Activated naive CD8-positive, alpha-beta T cell treated with anti-CD3 and anti-CD28 coated beads, Interleukin-2, amount 50 U/mL, for 24 hours (primary cell): ENCODE results near the gene ZNF485.
"Not testable (repeated sequence)": the region's sequence is repeated elsewhere in the genome, so short reads cannot be mapped to it uniquely, and the experiment has no call there.

Experiments
- ATAC-seq: fragments of 150-1000 bp; cut with Tn5 transposase; one replicate; pipeline ENCODE4 v1.10.0; 2021
- DNase-seq: peaks from one replicate; pipeline ENCODE4 v3.0.0; 2021
- H3K27ac Mint-ChIP-seq: one replicate; pipeline ENCODE4 v1.8.0; 2021; ENCODE audit warnings: mild to moderate bottlenecking, mixed read lengths
- H3K27me3 Mint-ChIP-seq: one replicate; pipeline ENCODE4 v1.8.0; 2021; ENCODE audit warnings: mixed read lengths
- H3K36me3 Mint-ChIP-seq: one replicate; pipeline ENCODE4 v1.8.0; 2021; ENCODE audit warnings: low read depth, mixed read lengths
- H3K4me1 Mint-ChIP-seq: one replicate; pipeline ENCODE4 v1.8.0; 2021; ENCODE audit warnings: mixed read lengths
- H3K4me3 Mint-ChIP-seq: one replicate; pipeline ENCODE4 v1.8.0; 2021; ENCODE audit warnings: mild to moderate bottlenecking, moderate library complexity, mixed read lengths
- H3K9me3 Mint-ChIP-seq: one replicate; pipeline ENCODE4 v1.8.0; 2021; ENCODE audit warnings: mixed read lengths

The ZNF485 gene

GRCh38 chr10:43628956-43629355 is 22.7 kb downstream of the ZNF485 start:
- no peaks in the 10 kb centered on the region for H3K27me3 Mint-ChIP-seq
- no peak for ATAC-seq
- H3K9me3 Mint-ChIP-seq = peaks cover 18% of the 10 kb centered on the region
- H3K4me3 Mint-ChIP-seq = no peak overlapping the region
- H3K4me1 Mint-ChIP-seq = no peaks in the 10 kb centered on the region
- H3K36me3 Mint-ChIP-seq = no peaks in the 10 kb centered on the region
- H3K27ac Mint-ChIP-seq = no peak overlapping the region
- no peak for DNase-seq

- H3K4me3 Mint-ChIP-seq, H3K27me3 Mint-ChIP-seq, DNase-seq, H3K36me3 Mint-ChIP-seq, ATAC-seq, H3K4me1 Mint-ChIP-seq, H3K27ac Mint-ChIP-seq: not testable (repeated sequence)
- H3K9me3 Mint-ChIP-seq = peaks cover 69% of the 10 kb centered on the region
Observed at GRCh38 chr10:43635816-43636215, 29.6 kb downstream of the ZNF485 start.

GRCh38 chr10:43640603-43641002 is 34.4 kb downstream of the ZNF485 start:
- Mint-ChIP-seq H3K27ac (no peak overlapping the region), H3K4me3 (no peak overlapping the region), H3K4me1 (no peaks in the 10 kb centered on the region), H3K36me3 (peaks cover 37% of the 10 kb centered on the region), H3K9me3 (peaks cover 67% of the 10 kb centered on the region), H3K27me3 (no peaks in the 10 kb centered on the region)
- ATAC-seq = no peak
- no peak for DNase-seq

GRCh38 chr10:43644252-43644651 is 38.0 kb downstream of the ZNF485 start:
- H3K4me3 Mint-ChIP-seq = no peak overlapping the region
- peaks cover 12% of the 10 kb centered on the region for H3K4me1 Mint-ChIP-seq
- H3K9me3 Mint-ChIP-seq = peaks cover 53% of the 10 kb centered on the region
- DNase-seq (no peak), ATAC-seq (no peak)
- no peaks in the 10 kb centered on the region for H3K27me3 Mint-ChIP-seq
- no peak overlapping the region for H3K27ac Mint-ChIP-seq
- peaks cover 58% of the 10 kb centered on the region for H3K36me3 Mint-ChIP-seq

- no peak for ATAC-seq
- peaks cover 15% of the 10 kb centered on the region for H3K4me1 Mint-ChIP-seq
- peaks cover 45% of the 10 kb centered on the region for H3K9me3 Mint-ChIP-seq
- no peak overlapping the region for H3K27ac Mint-ChIP-seq
- no peak for DNase-seq
- H3K4me3 Mint-ChIP-seq = no peak overlapping the region
- no peaks in the 10 kb centered on the region for H3K27me3 Mint-ChIP-seq
- peaks cover 56% of the 10 kb centered on the region for H3K36me3 Mint-ChIP-seq
Observed at GRCh38 chr10:43645866-43646265, 39.6 kb downstream of the ZNF485 start.

GRCh38 chr10:43647576-43647975 is 41.3 kb downstream of the ZNF485 start:
- peak overlapping the region; percentile 82 for H3K4me3 Mint-ChIP-seq
- H3K27ac Mint-ChIP-seq = peak overlapping the region; percentile 87
- peaks cover 38% of the 10 kb centered on the region for H3K9me3 Mint-ChIP-seq
- H3K27me3 Mint-ChIP-seq = no peaks in the 10 kb centered on the region
- DNase-seq = no peak
- peaks cover 15% of the 10 kb centered on the region for H3K4me1 Mint-ChIP-seq
- ATAC-seq = no peak
- peaks cover 51% of the 10 kb centered on the region for H3K36me3 Mint-ChIP-seq

- Mint-ChIP-seq H3K4me3 (peak overlapping the region; percentile 82), H3K36me3 (peaks cover 46% of the 10 kb centered on the region), H3K9me3 (peaks cover 35% of the 10 kb centered on the region), H3K4me1 (peaks cover 15% of the 10 kb centered on the region), H3K27ac (peak overlapping the region; percentile 87), H3K27me3 (no peaks in the 10 kb centered on the region)
- no peak for ATAC-seq
- no peak for DNase-seq
Observed at GRCh38 chr10:43648095-43648397, 41.8 kb downstream of the ZNF485 start.

- H3K4me3 Mint-ChIP-seq = peak within 1 kb of the TSS; percentile 82
- H3K27me3 Mint-ChIP-seq = no peaks in the 10 kb centered on the region
- peaks cover 41% of the 10 kb centered on the region for H3K36me3 Mint-ChIP-seq
- ATAC-seq (peak; percentile 97), DNase-seq (peak; percentile 78)
- H3K27ac Mint-ChIP-seq = peak within 1 kb of the TSS; percentile 87
- H3K9me3 Mint-ChIP-seq = peaks cover 29% of the 10 kb centered on the region
- peaks cover 15% of the 10 kb centered on the region for H3K4me1 Mint-ChIP-seq
Observed at GRCh38 chr10:43648398-43649184, 42.4 kb downstream of the ZNF485 start, which contains the start of gene ZNF32. Gene ZNF32, minus strand, starts transcription at chr10:43648881. Its CDS starts 2,748 bp downstream, at chr10:43646133.

- peaks cover 15% of the 10 kb centered on the region for H3K4me1 Mint-ChIP-seq
- H3K27me3 Mint-ChIP-seq = no peaks in the 10 kb centered on the region
- H3K36me3 Mint-ChIP-seq = peaks cover 35% of the 10 kb centered on the region
- ATAC-seq = no peak
- peaks cover 27% of the 10 kb centered on the region for H3K9me3 Mint-ChIP-seq
- peak overlapping the region; percentile 63 for H3K27ac Mint-ChIP-seq
- H3K4me3 Mint-ChIP-seq = peak overlapping the region; percentile 82
- no peak for DNase-seq
Observed at GRCh38 chr10:43649185-43649523, 42.9 kb downstream of the ZNF485 start.

- no peak for DNase-seq
- no peak for ATAC-seq
- H3K27ac Mint-ChIP-seq = no peak overlapping the region
- no peaks in the 10 kb centered on the region for H3K9me3 Mint-ChIP-seq
- peaks cover 1% of the 10 kb centered on the region for H3K27me3 Mint-ChIP-seq
- H3K4me3 Mint-ChIP-seq = no peak overlapping the region
- no peaks in the 10 kb centered on the region for H3K36me3 Mint-ChIP-seq
- peaks cover 7% of the 10 kb centered on the region for H3K4me1 Mint-ChIP-seq
Observed at GRCh38 chr10:43653746-43654145, 47.5 kb downstream of the ZNF485 start.

- H3K27ac Mint-ChIP-seq = no peak overlapping the region
- H3K36me3 Mint-ChIP-seq = no peaks in the 10 kb centered on the region
- H3K9me3 Mint-ChIP-seq = no peaks in the 10 kb centered on the region
- no peak for DNase-seq
- peaks cover 2% of the 10 kb centered on the region for H3K27me3 Mint-ChIP-seq
- H3K4me3 Mint-ChIP-seq = no peak overlapping the region
- no peak for ATAC-seq
- H3K4me1 Mint-ChIP-seq = no peaks in the 10 kb centered on the region
Observed at GRCh38 chr10:43655311-43655710, 49.1 kb downstream of the ZNF485 start.

- DNase-seq (no peak), ATAC-seq (no peak)
- Mint-ChIP-seq H3K27me3 (peaks cover 2% of the 10 kb centered on the region), H3K9me3 (peaks cover 6% of the 10 kb centered on the region), H3K4me1 (no peaks in the 10 kb centered on the region), H3K4me3 (no peak overlapping the region), H3K36me3 (no peaks in the 10 kb centered on the region), H3K27ac (no peak overlapping the region)
Observed at GRCh38 chr10:43658227-43658626, 52.0 kb downstream of the ZNF485 start.

- H3K36me3 Mint-ChIP-seq = no peaks in the 10 kb centered on the region
- no peak for ATAC-seq
- H3K4me1 Mint-ChIP-seq = peaks cover 4% of the 10 kb centered on the region
- DNase-seq = no peak
- H3K27me3 Mint-ChIP-seq = peaks cover 24% of the 10 kb centered on the region
- no peak overlapping the region for H3K27ac Mint-ChIP-seq
- no peak overlapping the region for H3K4me3 Mint-ChIP-seq
- H3K9me3 Mint-ChIP-seq = peaks cover 8% of the 10 kb centered on the region
Observed at GRCh38 chr10:43665054-43665453, 58.8 kb downstream of the ZNF485 start.

GRCh38 chr10:43666552-43666951 is 60.3 kb downstream of the ZNF485 start:
- Mint-ChIP-seq H3K4me3 (no peak overlapping the region), H3K27me3 (peaks cover 31% of the 10 kb centered on the region), H3K27ac (no peak overlapping the region), H3K36me3 (no peaks in the 10 kb centered on the region), H3K9me3 (peaks cover 8% of the 10 kb centered on the region), H3K4me1 (peaks cover 4% of the 10 kb centered on the region)
- ATAC-seq (no peak), DNase-seq (no peak)

- peaks cover 33% of the 10 kb centered on the region for H3K27me3 Mint-ChIP-seq
Observed at GRCh38 chr10:43667317-43667731, 61.1 kb downstream of the ZNF485 start.

More at GRCh38 chr10:43667317-43667731, 61.1 kb downstream of the ZNF485 start:
- Mint-ChIP-seq H3K4me3 (no peak overlapping the region), H3K4me1 (peaks cover 4% of the 10 kb centered on the region), H3K36me3 (no peaks in the 10 kb centered on the region), H3K27ac (no peak overlapping the region), H3K9me3 (peaks cover 4% of the 10 kb centered on the region)
- ATAC-seq (peak; percentile 55), DNase-seq (no peak)
